Body of pancreas (tissue), 4 donors: ENCODE data around the gene PRTG. TPM values are rescaled to one million over a fixed set of nuclear protein-coding genes. Genes with fewer than 3 reads are reported as not detected.

ENCODE experiments used
- ATAC-seq: fragments of 150-250 bp; one replicate; pipeline ENCODE4 v1.9.1; 2016
- DNase-seq, 4 donors: peaks; one replicate each; pipeline ENCODE4 v3.0.0-alpha.2; 2019
- H3K27ac ChIP-seq, 4 donors: fragments of 200-600 bp; sonication (generic); 1 replicate in 3 of 4; 2 replicates in 1 of 4; pipeline versions ENCODE4 v1.5.1 to v1.6.1; 2016 to 2019; ENCODE audit warnings: mild to moderate bottlenecking in 1 of 4, mixed read lengths in 1 of 4, moderate library complexity in 1 of 4
- H3K27me3 ChIP-seq, 2 donors: fragments of 200-600 bp; sonication (generic); one replicate each; pipeline ENCODE4 v1.6.0; 2016; ENCODE audit warnings: mild to moderate bottlenecking in 1 of 2
- H3K36me3 ChIP-seq, 2 donors: fragments of 200-600 bp; sonication (generic); replicated peaks in 1 of 2; 2 replicates each; pipeline ENCODE4 v1.5.1; 2016; ENCODE audit warnings: low read depth in 2 of 2; ENCODE audit not compliant: insufficient read depth in 1 of 2
- H3K4me1 ChIP-seq: fragments of 200-600 bp; sonication (generic); one replicate; pipeline ENCODE4 v1.6.0; 2016
- H3K4me3 ChIP-seq, 2 donors: fragments of 200-600 bp; sonication (generic); 1 replicate in 1 of 2; 2 replicates in 1 of 2; pipeline ENCODE4 v1.5.1; 2016 to 2019
- H3K9me3 ChIP-seq, 3 donors: fragments of 200-600 bp; sonication (generic); 1 replicate in 2 of 3; 2 replicates in 1 of 3; pipeline ENCODE4 v1.5.1; 2016
- POLR2A ChIP-seq, 3 donors: fragments of 450-650 bp; IDR thresholded peaks; one replicate each; pipeline ENCODE4 v1.6.1; 2016; ENCODE audit warnings: antibody characterized with exemption in 3 of 3, mild to moderate bottlenecking in 2 of 3
- WGBS, 2 donors: methylation state at CpG; one replicate each; pipeline ENCODE4 v1.1.5; 2017; 5-methylcytosine and 5-hydroxymethylcytosine counted together
- intact Hi-C: fragments of 100-400 bp; cut with DNase I; formaldehyde crosslinking; loops from one replicate; pipeline ENCODE4 v1.15.1; 2023
- total RNA-seq, 2 donors: library from RNA; depleted of rRNA; stranded (reverse); fragments of >200 nt; gene quantifications; one replicate each; pipeline ENCODE4 v1.1.0, GENCODE V29; 2016
- TF ChIP-seq, protein P1 (sequence below), 7 experiments: fragments of 450-650 bp in 4 of 7; fragments of 200-600 bp in 3 of 7; sonication (generic) in 3 of 7; IDR thresholded peaks; one replicate each; pipeline ENCODE4 v1.5.1; 2016 to 2019; ENCODE audit warnings: antibody characterized with exemption in 7 of 7

The PRTG gene
- total RNA-seq, 2 donors from 2014 or later = 1.0 to 4.0 TPM

DNA sequence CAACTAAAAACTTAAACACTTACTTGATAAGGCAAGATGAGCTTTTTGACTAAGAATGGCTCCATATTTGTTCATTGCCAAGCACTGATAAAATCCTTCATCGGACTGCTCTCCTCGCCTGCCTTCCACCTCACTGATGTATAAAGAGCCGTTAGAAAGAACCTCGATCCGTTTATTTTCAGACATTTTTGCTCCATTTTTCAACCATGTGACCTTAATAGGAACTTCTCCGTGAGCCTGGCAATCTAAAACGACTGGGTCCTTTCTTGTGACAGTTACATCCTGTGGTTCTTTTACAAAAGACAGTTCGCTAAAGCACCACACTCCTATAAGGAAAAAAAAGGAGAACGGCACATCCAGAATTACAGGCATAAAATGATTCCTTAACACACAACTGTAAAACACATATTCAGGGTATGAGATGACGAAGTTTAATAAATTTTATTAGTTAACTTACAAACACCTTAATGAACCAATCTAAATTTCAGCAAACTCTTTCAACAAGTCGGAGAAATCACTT, 2.5 kb downstream of the PRTG start:
- peaks cover 0 to 29% of the 10 kb centered on the region in 2 donors for H3K27me3 ChIP-seq
- H3K4me3 ChIP-seq = no peak overlapping the region
- DNase-seq (no peak), ATAC-seq (no peak)
- no peaks in the 10 kb centered on the region for H3K36me3 ChIP-seq
- no peaks in the 10 kb centered on the region for H3K9me3 ChIP-seq
- H3K4me1 ChIP-seq = peaks cover 25% of the 10 kb centered on the region
- TF ChIP-seq, protein P1, sequence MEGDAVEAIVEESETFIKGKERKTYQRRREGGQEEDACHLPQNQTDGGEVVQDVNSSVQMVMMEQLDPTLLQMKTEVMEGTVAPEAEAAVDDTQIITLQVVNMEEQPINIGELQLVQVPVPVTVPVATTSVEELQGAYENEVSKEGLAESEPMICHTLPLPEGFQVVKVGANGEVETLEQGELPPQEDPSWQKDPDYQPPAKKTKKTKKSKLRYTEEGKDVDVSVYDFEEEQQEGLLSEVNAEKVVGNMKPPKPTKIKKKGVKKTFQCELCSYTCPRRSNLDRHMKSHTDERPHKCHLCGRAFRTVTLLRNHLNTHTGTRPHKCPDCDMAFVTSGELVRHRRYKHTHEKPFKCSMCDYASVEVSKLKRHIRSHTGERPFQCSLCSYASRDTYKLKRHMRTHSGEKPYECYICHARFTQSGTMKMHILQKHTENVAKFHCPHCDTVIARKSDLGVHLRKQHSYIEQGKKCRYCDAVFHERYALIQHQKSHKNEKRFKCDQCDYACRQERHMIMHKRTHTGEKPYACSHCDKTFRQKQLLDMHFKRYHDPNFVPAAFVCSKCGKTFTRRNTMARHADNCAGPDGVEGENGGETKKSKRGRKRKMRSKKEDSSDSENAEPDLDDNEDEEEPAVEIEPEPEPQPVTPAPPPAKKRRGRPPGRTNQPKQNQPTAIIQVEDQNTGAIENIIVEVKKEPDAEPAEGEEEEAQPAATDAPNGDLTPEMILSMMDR (IDR thresholded peaks at IDR 0.05) = no peak
- TF ChIP-seq POLR2A (IDR thresholded peaks at IDR 0.05) = no peak
- intact Hi-C loops = no loop called here
- WGBS, 2 donors = 44 to 59% methylated on average over 11 of the region's 11 CpGs
- H3K27ac ChIP-seq = no peak overlapping the region

DNA sequence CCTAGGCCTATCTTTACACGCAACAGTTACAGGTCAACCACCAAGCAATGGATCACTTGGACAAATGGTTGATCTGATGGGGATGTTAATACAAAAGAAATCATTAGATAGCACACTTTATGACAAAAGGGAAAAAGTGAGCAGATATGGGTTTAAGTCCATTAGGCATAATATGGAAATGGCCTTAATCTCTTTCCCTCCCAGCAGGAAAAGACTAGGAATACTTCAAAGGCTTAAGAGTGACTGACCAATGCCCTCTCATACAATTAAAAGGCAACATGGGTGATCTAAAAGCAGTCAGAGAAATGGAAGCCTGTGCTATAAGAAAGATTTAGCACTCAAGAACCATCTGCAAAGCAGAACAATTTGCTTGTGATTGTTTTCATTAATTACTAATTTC, 3.3 kb downstream of the PRTG start:
- DNase-seq = no peak
- no peak overlapping the region for H3K27ac ChIP-seq
- WGBS, 2 donors = 90 to 91% methylated on average over 1 of the region's 1 CpG
- H3K36me3 ChIP-seq = no peaks in the 10 kb centered on the region
- peaks cover 25% of the 10 kb centered on the region for H3K4me1 ChIP-seq
- H3K9me3 ChIP-seq = no peaks in the 10 kb centered on the region
- no peak for ATAC-seq
- no peak overlapping the region for H3K4me3 ChIP-seq
- H3K27me3 ChIP-seq = peaks cover 0 to 29% of the 10 kb centered on the region in 2 donors
- TF ChIP-seq, protein P1 (IDR thresholded peaks at IDR 0.05) = no peak
- TF ChIP-seq POLR2A (IDR thresholded peaks at IDR 0.05) = no peak
- intact Hi-C loops = no loop called here

DNA sequence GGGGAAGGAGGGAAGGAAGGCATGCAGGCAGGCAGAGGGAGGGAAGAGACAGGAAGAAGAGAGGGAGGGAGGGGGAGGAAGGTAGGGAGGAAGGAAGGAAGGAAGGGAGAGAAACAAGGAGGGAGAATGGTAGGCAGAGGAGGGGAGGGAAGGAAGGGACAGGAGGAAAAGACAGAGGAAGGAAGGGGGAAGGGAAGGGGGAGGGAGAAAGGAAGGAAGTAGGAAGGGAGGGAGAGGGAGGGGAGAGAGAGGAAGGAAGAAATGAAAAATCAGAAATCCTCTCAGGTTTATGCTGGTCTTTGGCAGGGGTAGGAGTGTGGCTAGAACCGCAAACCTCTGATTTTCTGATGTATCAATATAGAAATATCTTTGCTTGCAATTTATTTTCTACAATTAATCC, 4.2 kb downstream of the PRTG start:
- DNase-seq (no peak), ATAC-seq (no peak)
- peaks cover 25% of the 10 kb centered on the region for H3K4me1 ChIP-seq
- no peak overlapping the region for H3K4me3 ChIP-seq
- no peaks in the 10 kb centered on the region for H3K36me3 ChIP-seq
- H3K9me3 ChIP-seq = no peaks in the 10 kb centered on the region
- intact Hi-C loops = no loop called here
- no peak overlapping the region for H3K27ac ChIP-seq
- peaks cover 0 to 28% of the 10 kb centered on the region in 2 donors for H3K27me3 ChIP-seq
- WGBS, 2 donors = 0 to 36% methylated on average over 1 of the region's 1 CpG
- TF ChIP-seq, protein P1 (IDR thresholded peaks at IDR 0.05) = no peak
- TF ChIP-seq POLR2A (IDR thresholded peaks at IDR 0.05) = no peak

DNA sequence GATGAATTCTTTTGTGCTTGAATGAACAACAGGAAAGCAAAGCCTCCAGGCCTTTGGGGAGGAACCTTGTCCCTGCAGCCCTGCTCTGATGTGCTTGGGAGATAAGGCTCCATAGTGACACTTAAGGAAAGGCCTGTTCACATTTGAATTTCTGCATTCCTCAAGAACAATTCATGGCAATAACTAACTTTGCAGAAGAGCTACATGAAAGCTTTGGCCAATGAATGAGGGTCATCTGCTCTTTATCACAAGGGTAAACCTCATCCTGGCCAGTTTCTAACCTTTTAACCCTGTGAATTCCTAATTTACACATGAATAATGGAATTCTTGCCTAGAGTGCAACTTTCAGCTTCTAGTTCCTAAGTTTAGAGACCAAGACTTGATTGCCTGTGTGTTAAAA, 5.6 kb downstream of the PRTG start:
- no peak overlapping the region for H3K27ac ChIP-seq
- intact Hi-C loops = no loop called here
- H3K27me3 ChIP-seq = peaks cover 0 to 17% of the 10 kb centered on the region in 2 donors
- no peak for ATAC-seq
- H3K4me1 ChIP-seq = peaks cover 11% of the 10 kb centered on the region
- no peaks in the 10 kb centered on the region for H3K9me3 ChIP-seq
- no peak overlapping the region for H3K4me3 ChIP-seq
- no peak for DNase-seq
- H3K36me3 ChIP-seq = no peaks in the 10 kb centered on the region
- TF ChIP-seq, protein P1 (IDR thresholded peaks at IDR 0.05) = no peak
- TF ChIP-seq POLR2A (IDR thresholded peaks at IDR 0.05) = no peak

DNA sequence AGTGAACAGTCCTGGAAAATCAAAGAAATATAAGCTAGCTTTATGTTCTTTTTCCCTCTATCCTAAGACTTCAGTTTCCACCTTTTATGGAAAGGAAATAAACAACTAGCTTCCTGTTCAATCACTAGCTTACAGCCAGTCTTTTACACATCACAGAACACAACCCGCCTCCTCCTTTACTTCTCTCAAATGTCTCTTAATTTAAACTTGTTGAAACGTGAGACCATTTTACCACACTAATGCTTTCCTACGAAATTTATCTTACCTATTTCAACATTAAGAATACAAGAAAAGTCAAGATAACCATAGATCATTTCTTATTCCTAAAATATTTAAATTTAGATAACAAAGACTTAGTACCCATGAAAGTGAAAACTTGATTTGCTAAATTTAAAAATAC, 6.2 kb downstream of the PRTG start:
- H3K36me3 ChIP-seq = no peaks in the 10 kb centered on the region
- ATAC-seq = no peak
- no peak overlapping the region for H3K4me3 ChIP-seq
- no peak for DNase-seq
- intact Hi-C loops = no loop called here
- no peaks in the 10 kb centered on the region for H3K9me3 ChIP-seq
- no peak overlapping the region for H3K27ac ChIP-seq
- no peak for TF ChIP-seq POLR2A (IDR thresholded peaks at IDR 0.05)
- TF ChIP-seq, protein P1 (IDR thresholded peaks at IDR 0.05) = no peak
- peaks cover 5% of the 10 kb centered on the region for H3K4me1 ChIP-seq
- 56 to 76% methylated on average over 3 of the region's 3 CpGs for WGBS, 2 donors
- peaks cover 0 to 12% of the 10 kb centered on the region in 2 donors for H3K27me3 ChIP-seq
